ENCODE results near the gene TMEM39A. TPM values are rescaled to one million over a fixed set of nuclear protein-coding genes. Genes with fewer than 3 reads are reported as not detected.

The TMEM39A gene
- total RNA-seq, 1 donor from 2014 or later, result 52.2 TPM

DNA sequence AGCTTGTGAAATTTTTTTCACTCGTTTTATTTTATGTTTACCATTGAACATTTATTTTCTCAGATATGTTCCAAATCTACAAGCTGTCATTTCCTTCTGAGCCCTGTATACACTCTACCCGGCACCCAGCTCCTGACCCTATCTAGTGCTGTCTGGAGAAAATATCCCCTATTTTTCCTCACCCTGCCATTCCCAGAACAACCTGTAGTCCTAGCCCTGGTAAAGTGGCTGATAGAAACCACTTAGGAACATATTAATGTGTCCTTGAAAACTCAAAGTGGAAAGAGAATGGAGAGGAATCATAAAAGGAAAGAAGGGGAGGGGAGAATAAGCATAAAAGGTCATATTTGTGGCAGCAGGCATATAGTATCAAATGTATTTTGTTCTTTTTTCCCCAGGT lies 26.7 kb upstream of the TMEM39A start:
- no peaks in the 10 kb centered on the region for H3K9me3 Mint-ChIP-seq
- no peaks in the 10 kb centered on the region for H3K27me3 Mint-ChIP-seq
- intact Hi-C loops (cut with micrococcal nuclease), result no loop called here
- no peak overlapping the region for H3K4me3 Mint-ChIP-seq
- DNase-seq, result no peak
- H3K4me1 Mint-ChIP-seq, result no peaks in the 10 kb centered on the region
- peak overlapping the region; percentile 8 for H3K27ac Mint-ChIP-seq
- peaks cover 49% of the 10 kb centered on the region for H3K36me3 Mint-ChIP-seq (ENCODE audit: low read depth)

GRCh38 chr3:119485563-119485962 lies 22.1 kb upstream of the TMEM39A start:
- no peak for DNase-seq
- Mint-ChIP-seq H3K4me3 (no peak overlapping the region), H3K36me3 (ENCODE audit: low read depth) (peaks cover 49% of the 10 kb centered on the region), H3K27ac (no peak overlapping the region), H3K4me1 (peaks cover 13% of the 10 kb centered on the region), H3K9me3 (no peaks in the 10 kb centered on the region), H3K27me3 (no peaks in the 10 kb centered on the region)
- intact Hi-C loops (cut with micrococcal nuclease), result no loop called here

- Mint-ChIP-seq H3K4me3 (no peak overlapping the region), H3K4me1 (peaks cover 13% of the 10 kb centered on the region), H3K9me3 (no peaks in the 10 kb centered on the region), H3K36me3 (ENCODE audit: low read depth) (peaks cover 45% of the 10 kb centered on the region), H3K27me3 (no peaks in the 10 kb centered on the region), H3K27ac (no peak overlapping the region)
- intact Hi-C loops (cut with micrococcal nuclease), result no loop called here
- no peak for DNase-seq
Measured at GRCh38 chr3:119483101-119483500, 19.7 kb upstream of the TMEM39A start.

GRCh38 chr3:119481079-119481478 lies 17.7 kb upstream of the TMEM39A start:
- peaks cover 45% of the 10 kb centered on the region for H3K36me3 Mint-ChIP-seq (ENCODE audit: low read depth)
- intact Hi-C loops (cut with micrococcal nuclease), result no loop called here

DNA sequence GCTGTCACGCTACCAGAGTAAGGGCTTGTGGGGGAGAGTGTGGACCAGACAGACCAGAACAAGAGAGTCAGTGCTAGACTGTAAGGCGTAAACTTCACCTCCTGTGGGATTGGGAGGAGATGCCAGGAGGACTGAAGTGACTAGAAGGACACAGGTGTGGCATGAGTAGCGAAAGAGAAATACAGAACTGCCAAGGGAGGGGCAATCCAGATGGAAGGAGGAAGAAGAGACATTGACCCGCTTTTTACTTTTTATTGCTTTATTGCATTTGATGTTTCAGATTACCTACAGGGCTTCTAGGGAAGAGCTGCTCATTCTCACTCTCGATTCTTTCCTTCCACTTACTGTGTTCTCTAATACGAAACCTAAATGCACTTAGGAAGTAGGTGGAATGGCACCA lies 7.5 kb upstream of the TMEM39A start:
- H3K9me3 Mint-ChIP-seq, result no peaks in the 10 kb centered on the region
- peaks cover 30% of the 10 kb centered on the region for H3K4me1 Mint-ChIP-seq
- H3K4me3 Mint-ChIP-seq, result peak overlapping the region; percentile 97
- H3K27ac Mint-ChIP-seq, result peak overlapping the region; percentile 7
- peaks cover 24% of the 10 kb centered on the region for H3K36me3 Mint-ChIP-seq (ENCODE audit: low read depth)
- H3K27me3 Mint-ChIP-seq, result no peaks in the 10 kb centered on the region
- DNase-seq, result no peak
- intact Hi-C loops (cut with micrococcal nuclease), result no loop called here

More at GRCh38 chr3:119481079-119481478, 17.7 kb upstream of the TMEM39A start:
- H3K9me3 Mint-ChIP-seq, result no peaks in the 10 kb centered on the region
- H3K4me1 Mint-ChIP-seq, result peaks cover 15% of the 10 kb centered on the region
- no peak for DNase-seq
- no peak overlapping the region for H3K4me3 Mint-ChIP-seq
- H3K27me3 Mint-ChIP-seq, result no peaks in the 10 kb centered on the region
- no peak overlapping the region for H3K27ac Mint-ChIP-seq

DNA sequence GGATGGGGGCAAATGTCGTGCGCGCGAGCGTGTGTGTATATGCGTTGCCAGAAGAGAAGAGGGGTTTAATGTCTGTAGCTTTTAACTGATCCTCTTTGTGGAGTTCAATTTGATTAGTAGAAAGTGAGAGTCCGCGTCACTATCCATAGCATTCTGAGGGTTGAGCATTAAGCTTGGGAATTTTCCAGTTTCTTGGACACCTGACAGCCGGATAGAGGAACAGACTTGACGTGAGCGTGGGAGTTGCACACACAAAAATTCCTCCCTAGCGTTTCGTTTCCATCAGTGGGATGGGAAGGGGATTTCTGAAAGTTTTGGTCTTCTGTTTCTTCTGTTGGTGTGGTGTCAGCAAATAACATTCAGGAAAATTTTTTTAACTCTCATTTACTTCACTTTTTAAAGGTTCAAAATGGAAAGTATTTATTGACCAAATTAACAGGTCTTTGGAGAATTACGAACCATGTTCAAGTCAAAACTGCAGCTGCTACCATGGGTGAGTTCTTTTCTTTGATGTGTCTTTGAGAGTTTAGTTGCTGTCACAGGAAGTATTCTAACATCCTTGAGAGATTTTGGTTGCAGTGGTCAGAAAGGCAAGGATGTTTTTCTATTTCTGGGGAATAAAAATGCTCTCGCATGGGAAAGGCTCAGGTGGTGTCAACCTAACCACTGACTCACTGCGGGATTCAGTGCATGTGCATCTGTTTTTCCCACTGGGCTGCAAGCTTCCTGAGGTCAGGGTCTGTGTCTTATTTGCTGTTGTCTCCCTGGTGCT lies 6.2 kb upstream of the TMEM39A start:
- Mint-ChIP-seq H3K4me1 (peaks cover 30% of the 10 kb centered on the region), H3K4me3 (peak overlapping the region; percentile 97), H3K36me3 (ENCODE audit: low read depth) (peaks cover 19% of the 10 kb centered on the region), H3K27ac (peak overlapping the region; percentile 95), H3K27me3 (no peaks in the 10 kb centered on the region), H3K9me3 (no peaks in the 10 kb centered on the region)
- peak; percentile 60 for DNase-seq
- intact Hi-C loops (cut with micrococcal nuclease), result loop anchor here (1.0 kb wide), 2 partner anchors 29 to 90 kb away; partner anchors contain the start of genes CD80 and TIMMDC1

DNA sequence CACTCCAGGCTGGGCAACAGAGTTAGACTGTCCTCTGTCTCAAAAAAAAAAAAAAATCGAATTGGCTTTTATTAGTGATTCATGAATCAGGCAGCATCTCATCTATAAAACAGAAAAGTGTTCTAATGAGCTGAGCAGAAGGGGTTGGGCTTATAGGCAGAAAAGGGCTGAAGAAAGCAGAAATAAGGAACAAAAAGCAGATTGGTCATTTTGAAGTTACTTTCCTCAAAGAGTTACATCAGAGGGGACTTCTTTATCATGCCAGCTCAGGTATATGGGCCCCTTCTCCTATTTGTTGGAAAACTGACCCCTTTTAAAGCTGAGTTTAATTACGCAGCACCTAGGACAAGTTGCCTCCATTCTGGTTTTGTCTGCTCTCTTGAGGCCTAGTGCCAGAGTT lies 4.6 kb upstream of the TMEM39A start:
- Mint-ChIP-seq H3K27ac (peak overlapping the region; percentile 95), H3K27me3 (peaks cover 2% of the 10 kb centered on the region), H3K4me1 (peaks cover 40% of the 10 kb centered on the region), H3K4me3 (peak overlapping the region; percentile 97), H3K9me3 (peaks cover 3% of the 10 kb centered on the region), H3K36me3 (ENCODE audit: low read depth) (peaks cover 20% of the 10 kb centered on the region)
- DNase-seq, result no peak
- intact Hi-C loops (cut with micrococcal nuclease), result loop anchor here (1.0 kb wide), 1 partner anchor 627 kb away; no protein-coding TSS in a partner anchor

DNA sequence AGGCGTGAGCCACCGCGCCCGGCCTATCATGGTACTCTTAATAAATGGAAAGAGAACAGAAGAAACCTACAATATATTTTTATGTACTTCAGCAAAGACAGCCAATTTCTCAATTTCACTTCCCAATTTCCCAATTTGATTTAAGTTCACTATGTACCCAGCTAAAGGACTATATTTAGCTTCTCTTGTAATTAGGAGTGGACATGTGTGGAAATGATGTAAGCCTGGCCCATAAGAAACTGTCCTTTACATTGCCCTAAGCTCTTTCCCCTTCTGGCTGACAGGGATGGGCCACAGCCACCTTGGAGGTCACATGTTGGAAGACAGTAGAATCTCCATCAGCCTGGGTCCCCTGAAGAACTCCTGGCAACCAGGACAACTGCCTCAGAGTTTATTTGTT lies 6.2 kb downstream of the TMEM39A start:
- no peaks in the 10 kb centered on the region for H3K27me3 Mint-ChIP-seq
- H3K9me3 Mint-ChIP-seq, result no peaks in the 10 kb centered on the region
- H3K4me1 Mint-ChIP-seq, result peaks cover 20% of the 10 kb centered on the region
- no peak overlapping the region for H3K4me3 Mint-ChIP-seq
- peaks cover 70% of the 10 kb centered on the region for H3K36me3 Mint-ChIP-seq (ENCODE audit: low read depth)
- intact Hi-C loops (cut with micrococcal nuclease), result no loop called here
- no peak overlapping the region for H3K27ac Mint-ChIP-seq
- no peak for DNase-seq

DNA sequence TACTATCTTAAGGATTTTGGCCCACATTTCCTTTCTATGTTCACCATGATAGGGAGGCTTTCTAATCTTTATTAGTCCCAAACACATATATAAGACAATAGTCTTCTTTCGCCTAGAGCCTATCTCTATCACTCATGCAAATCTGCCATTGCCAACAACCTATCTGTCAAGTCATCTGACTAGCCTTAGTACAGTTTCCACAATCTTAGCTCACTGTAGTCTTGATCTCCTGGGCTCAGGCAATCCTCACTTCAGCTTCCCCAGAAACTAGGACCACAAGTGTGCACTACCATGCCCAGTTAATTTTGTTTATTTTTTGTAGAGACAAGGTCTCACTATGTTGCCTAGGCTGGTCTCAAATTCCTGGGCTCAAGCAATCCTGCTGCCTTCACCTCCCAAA lies 6.9 kb downstream of the TMEM39A start:
- Mint-ChIP-seq H3K4me3 (no peak overlapping the region), H3K4me1 (peaks cover 16% of the 10 kb centered on the region), H3K9me3 (no peaks in the 10 kb centered on the region), H3K27me3 (no peaks in the 10 kb centered on the region), H3K27ac (no peak overlapping the region), H3K36me3 (ENCODE audit: low read depth) (peaks cover 70% of the 10 kb centered on the region)
- peak; percentile 16 for DNase-seq
- intact Hi-C loops (cut with micrococcal nuclease), result no loop called here

DNA sequence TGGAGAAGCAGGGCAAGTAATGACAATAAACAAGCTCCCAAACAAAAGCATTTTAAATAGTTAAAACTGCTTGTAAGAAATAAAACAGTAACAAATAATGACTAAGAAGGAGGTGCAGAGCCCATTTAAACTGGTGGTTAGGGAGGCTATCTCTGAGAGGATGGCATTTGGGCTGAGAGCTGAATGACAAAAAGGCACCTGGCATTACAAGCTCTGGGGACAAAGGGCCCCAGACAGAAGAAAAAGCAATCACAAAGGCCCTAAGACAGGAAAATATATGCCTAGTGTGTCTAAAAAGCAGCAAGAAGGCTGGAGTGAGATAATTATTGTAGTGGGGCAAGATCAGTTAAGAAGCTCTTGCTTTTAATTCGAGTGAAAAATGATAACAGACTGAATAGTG lies 9.6 kb downstream of the TMEM39A start:
- Mint-ChIP-seq H3K36me3 (ENCODE audit: low read depth) (peaks cover 63% of the 10 kb centered on the region), H3K27ac (no peak overlapping the region), H3K9me3 (no peaks in the 10 kb centered on the region), H3K27me3 (no peaks in the 10 kb centered on the region), H3K4me3 (no peak overlapping the region), H3K4me1 (peaks cover 8% of the 10 kb centered on the region)
- peak; percentile 47 for DNase-seq
- intact Hi-C loops (cut with micrococcal nuclease), result no loop called here

GRCh38 chr3:119444590-119444989 lies 18.8 kb downstream of the TMEM39A start:
- H3K27me3 Mint-ChIP-seq, result no peaks in the 10 kb centered on the region
- intact Hi-C loops (cut with micrococcal nuclease), result no loop called here
- peak overlapping the region; percentile 39 for H3K27ac Mint-ChIP-seq
- H3K9me3 Mint-ChIP-seq, result no peaks in the 10 kb centered on the region
- peaks cover 5% of the 10 kb centered on the region for H3K4me1 Mint-ChIP-seq
- no peak for DNase-seq
- no peak overlapping the region for H3K4me3 Mint-ChIP-seq
- peaks cover 57% of the 10 kb centered on the region for H3K36me3 Mint-ChIP-seq (ENCODE audit: low read depth)

DNA sequence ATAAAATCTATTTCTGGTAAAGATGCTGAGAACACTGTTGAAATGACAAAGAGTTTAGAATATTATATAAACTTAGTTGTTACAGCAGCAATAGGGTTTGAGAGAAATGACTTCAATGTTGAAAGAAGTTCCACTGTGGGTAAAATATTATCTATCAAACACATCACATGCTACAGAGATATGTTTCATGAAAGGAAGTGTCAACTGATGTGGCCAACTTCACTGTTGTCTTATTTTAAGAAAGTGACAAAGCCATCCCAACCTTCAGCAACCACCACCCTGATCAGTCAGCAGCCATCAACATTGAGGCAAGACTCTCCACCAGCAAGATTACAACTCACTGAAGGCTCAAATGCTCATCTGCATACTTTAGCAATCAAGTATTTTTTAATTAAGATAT lies 20.2 kb downstream of the TMEM39A start:
- Mint-ChIP-seq H3K4me3 (no peak overlapping the region), H3K4me1 (peaks cover 8% of the 10 kb centered on the region), H3K9me3 (no peaks in the 10 kb centered on the region), H3K36me3 (ENCODE audit: low read depth) (peaks cover 58% of the 10 kb centered on the region), H3K27me3 (no peaks in the 10 kb centered on the region), H3K27ac (no peak overlapping the region)
- DNase-seq, result no peak
- intact Hi-C loops (cut with micrococcal nuclease), result no loop called here

DNA sequence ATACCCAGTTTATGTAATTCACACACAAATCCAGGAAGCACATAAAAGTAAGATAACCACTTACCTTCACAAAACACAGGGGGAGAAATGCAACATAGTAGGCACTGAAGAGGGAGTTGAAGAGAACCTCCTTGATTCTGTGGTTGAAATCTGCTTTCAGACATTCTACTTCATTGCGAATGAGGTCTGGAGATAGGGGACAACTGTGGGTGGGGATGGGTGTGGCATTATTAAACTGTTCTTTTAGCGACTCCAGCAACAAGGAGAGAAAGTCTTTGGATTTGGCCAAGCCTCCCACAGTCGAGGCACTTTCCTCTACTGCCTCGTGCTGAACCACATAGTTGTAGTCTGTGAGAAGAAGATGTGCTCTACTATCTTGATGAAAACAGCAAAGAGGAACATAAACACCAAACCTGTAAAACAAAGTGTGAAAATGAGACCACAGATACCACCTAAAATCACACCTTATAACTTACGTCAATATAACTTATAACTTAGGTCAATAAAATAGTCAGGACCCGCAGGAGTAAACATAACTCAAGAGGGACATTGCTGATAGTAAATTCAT lies 25.6 kb downstream of the TMEM39A start:
- Mint-ChIP-seq H3K36me3 (ENCODE audit: low read depth) (peaks cover 78% of the 10 kb centered on the region), H3K4me1 (peaks cover 3% of the 10 kb centered on the region), H3K27me3 (no peaks in the 10 kb centered on the region), H3K4me3 (no peak overlapping the region), H3K27ac (no peak overlapping the region), H3K9me3 (no peaks in the 10 kb centered on the region)
- peak; percentile 18 for DNase-seq
- intact Hi-C loops (cut with micrococcal nuclease), result no loop called here

- intact Hi-C loops (cut with micrococcal nuclease), result no loop called here
- peaks cover 3% of the 10 kb centered on the region for H3K4me1 Mint-ChIP-seq
- peaks cover 76% of the 10 kb centered on the region for H3K36me3 Mint-ChIP-seq (ENCODE audit: low read depth)
- H3K9me3 Mint-ChIP-seq, result no peaks in the 10 kb centered on the region
- H3K27me3 Mint-ChIP-seq, result no peaks in the 10 kb centered on the region
- no peak overlapping the region for H3K4me3 Mint-ChIP-seq
- DNase-seq, result peak; percentile 41
- H3K27ac Mint-ChIP-seq, result no peak overlapping the region
Measured at GRCh38 chr3:119436977-119437376, 26.4 kb downstream of the TMEM39A start.
